AG04449 (cell line): ENCODE data around the gene OR1L1.

Experiments
- CTCF ChIA-PET: fragments of 350-600 bp; formaldehyde crosslinking; extraction: SDS; loops from one replicate; lab custom pipeline; 2021; ENCODE audit warnings: antibody characterized with exemption; lab: Yijun Ruan, JAX
- POLR2A ChIA-PET: fragments of 400-600, 350-600 bp; formaldehyde crosslinking; extraction: SDS; loops from one replicate; lab custom pipeline; 2020; ENCODE audit warnings: antibody characterized with exemption, inconsistent platforms; lab: Yijun Ruan, JAX
- DNase-seq: peaks from one replicate; pipeline ENCODE4 v3.0.0-alpha.2; 2010; ENCODE audit warnings: low read depth, low spot score
- H3K4me3 ChIP-seq: 2 replicates; pipeline ENCODE4 v1.5.1; 2011; ENCODE audit warnings: low read depth, mild to moderate bottlenecking, control low read depth, low read length
- TF ChIP-seq, protein P1 (sequence below): IDR thresholded peaks from one replicate; pipeline ENCODE4 v1.5.1; 2011; ENCODE audit warnings: mild to moderate bottlenecking, moderate library complexity, low read length, control low read depth, inconsistent platforms; ENCODE audit not compliant: insufficient read depth; ENCODE audit errors: missing control alignments

The OR1L1 gene, protein sequence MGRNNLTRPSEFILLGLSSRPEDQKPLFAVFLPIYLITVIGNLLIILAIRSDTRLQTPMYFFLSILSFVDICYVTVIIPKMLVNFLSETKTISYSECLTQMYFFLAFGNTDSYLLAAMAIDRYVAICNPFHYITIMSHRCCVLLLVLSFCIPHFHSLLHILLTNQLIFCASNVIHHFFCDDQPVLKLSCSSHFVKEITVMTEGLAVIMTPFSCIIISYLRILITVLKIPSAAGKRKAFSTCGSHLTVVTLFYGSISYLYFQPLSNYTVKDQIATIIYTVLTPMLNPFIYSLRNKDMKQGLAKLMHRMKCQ

DNA sequence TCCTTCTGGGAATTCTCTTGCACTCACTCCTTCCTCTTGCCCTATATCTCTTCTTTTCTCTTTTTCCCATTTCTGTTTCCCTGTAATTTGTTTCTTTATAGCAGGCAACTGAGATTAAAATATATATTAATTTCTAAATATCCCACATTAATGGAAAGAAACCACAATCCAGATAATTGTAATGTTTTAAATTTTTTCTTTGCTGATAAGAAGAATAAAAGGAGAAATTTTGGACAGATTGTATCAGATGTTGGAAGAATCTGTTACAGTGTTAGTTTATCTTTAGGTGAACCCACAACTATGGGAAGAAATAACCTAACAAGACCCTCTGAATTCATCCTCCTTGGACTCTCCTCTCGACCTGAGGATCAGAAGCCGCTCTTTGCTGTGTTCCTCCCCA is at the start of gene OR1L1:
Gene OR1L1 (plus strand): TSS at position 301 of the 400 bp plus-strand sequence. CDS start 0 bp downstream, at position 301.
- TF ChIP-seq, protein P1, sequence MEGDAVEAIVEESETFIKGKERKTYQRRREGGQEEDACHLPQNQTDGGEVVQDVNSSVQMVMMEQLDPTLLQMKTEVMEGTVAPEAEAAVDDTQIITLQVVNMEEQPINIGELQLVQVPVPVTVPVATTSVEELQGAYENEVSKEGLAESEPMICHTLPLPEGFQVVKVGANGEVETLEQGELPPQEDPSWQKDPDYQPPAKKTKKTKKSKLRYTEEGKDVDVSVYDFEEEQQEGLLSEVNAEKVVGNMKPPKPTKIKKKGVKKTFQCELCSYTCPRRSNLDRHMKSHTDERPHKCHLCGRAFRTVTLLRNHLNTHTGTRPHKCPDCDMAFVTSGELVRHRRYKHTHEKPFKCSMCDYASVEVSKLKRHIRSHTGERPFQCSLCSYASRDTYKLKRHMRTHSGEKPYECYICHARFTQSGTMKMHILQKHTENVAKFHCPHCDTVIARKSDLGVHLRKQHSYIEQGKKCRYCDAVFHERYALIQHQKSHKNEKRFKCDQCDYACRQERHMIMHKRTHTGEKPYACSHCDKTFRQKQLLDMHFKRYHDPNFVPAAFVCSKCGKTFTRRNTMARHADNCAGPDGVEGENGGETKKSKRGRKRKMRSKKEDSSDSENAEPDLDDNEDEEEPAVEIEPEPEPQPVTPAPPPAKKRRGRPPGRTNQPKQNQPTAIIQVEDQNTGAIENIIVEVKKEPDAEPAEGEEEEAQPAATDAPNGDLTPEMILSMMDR = no peak
- POLR2A ChIA-PET = no interaction called here
- CTCF ChIA-PET = no interaction called here

DNA sequence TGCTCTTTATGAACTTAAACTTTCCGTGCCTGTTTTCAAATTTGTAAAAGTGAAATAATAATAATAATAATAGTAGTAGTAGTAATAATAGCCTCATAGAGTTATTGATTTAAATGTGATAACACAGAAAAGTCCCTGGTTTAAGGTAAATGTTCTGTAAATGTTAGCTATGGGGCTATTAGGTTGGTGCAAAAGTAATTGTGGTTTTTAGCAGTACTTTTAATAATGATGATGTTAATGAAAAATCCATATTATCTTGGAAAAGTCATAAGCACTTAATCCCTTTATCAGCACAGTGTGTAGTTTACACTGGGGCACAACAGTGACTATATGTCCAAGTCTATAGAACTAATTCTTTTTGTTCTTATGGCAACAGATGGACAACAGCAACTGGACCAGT is 47.2 kb upstream of the OR1L1 start, which contains the start of gene OR1Q1:
Gene OR1Q1 (plus strand): TSS at position 377 of the 400 bp plus-strand sequence. CDS start 0 bp downstream, at position 377.
- POLR2A ChIA-PET = no interaction called here
- TF ChIP-seq, protein P1 = no peak
- CTCF ChIA-PET = no interaction called here
- DNase-seq = no peak
- no peak within 1 kb of the TSS for H3K4me3 ChIP-seq

More for the DNA sequence above, at the start of gene OR1L1:
- no peak for DNase-seq
- H3K4me3 ChIP-seq = no peak within 1 kb of the TSS

DNA sequence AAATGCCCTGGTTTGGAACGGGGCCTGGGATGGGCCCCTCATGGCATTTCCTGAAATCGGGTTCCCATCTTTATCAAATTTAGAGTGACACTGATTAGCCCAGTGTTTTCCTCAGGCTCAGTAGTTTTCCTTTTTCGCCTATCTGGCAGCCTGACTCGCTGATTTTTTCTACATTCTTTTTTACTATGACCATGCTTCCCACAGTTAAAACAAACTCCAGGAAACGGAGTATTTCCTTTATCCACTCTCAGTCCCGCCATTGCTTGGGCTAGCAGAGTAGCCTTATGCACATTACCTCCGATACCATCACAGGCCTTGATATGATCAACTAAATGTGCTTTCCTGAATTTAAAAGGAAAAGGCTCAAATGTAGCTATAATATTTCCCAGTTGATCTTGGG is 41.5 kb upstream of the OR1L1 start:
- TF ChIP-seq, protein P1 = no peak
- CTCF ChIA-PET = no interaction called here
- no peak overlapping the region for H3K4me3 ChIP-seq
- DNase-seq = no peak
- POLR2A ChIA-PET = no interaction called here

DNA sequence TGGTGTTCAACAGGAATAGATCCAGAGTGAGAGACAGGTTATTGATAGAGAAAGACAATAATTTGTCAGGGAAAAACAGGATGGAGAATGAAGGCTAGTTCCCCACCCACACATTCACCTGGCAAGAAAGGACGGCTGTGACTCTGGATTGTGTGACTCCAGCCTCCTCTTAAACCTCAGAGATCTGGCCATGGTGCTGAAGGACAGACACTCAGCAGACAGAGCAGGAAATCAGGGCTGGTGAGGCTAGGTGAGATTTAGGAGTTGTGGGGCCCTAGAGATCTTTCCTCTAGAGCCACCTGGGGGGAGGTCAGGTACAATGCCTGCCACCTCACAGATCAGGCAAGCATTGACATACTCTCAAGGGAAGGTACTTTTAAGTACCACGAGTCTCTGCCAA is 19.3 kb upstream of the OR1L1 start:
- ChIA-PET POLR2A (no interaction called here), CTCF (no interaction called here)
- H3K4me3 ChIP-seq = no peak overlapping the region
- DNase-seq = no peak
- TF ChIP-seq, protein P1 = no peak

DNA sequence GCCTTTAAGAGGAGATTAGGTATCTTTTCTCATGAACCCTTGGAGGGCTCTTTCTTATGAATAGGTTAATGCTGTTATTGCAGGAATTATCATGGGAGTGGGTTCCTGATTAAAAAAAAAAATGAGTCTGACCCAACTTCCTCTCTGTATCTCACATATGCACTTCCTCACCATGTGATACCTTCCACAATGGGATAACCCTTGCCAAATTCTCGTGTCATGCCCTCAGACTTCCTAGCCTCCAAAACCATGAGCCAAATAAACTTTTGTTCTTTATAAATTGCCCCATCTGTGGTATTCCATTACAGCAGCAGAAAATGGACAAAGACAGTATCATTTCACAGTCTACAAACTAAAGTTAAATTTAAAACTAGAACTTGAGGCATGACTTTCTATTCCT is 5.1 kb upstream of the OR1L1 start:
- TF ChIP-seq, protein P1 = no peak
- ChIA-PET CTCF (no interaction called here), POLR2A (no interaction called here)
- no peak for DNase-seq
- H3K4me3 ChIP-seq = no peak overlapping the region

DNA sequence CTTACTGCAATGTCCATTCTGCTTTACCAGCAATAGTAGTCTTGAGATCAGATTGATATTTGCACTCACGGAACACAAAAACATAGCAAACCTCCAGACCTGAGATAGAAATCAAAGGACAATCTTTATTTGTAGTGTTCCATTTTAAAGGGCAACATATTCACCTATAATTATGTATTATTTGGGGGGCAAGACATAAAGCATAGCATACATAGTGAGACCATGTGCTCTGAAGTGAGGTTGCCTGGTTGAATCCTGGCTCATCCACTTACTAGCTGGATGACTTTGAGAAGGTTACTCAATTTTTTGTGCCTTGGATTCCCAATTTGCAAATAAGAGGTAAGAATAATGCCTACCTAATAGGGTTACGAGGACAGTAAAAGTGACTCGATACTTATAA is 4.0 kb upstream of the OR1L1 start, which contains the start of gene OR1B1:
Gene OR1B1 (minus strand): TSS at position 101 of the 400 bp plus-strand sequence.
- CTCF ChIA-PET = no interaction called here
- no peak within 1 kb of the TSS for H3K4me3 ChIP-seq
- no peak for DNase-seq
- TF ChIP-seq, protein P1 = no peak
- POLR2A ChIA-PET = no interaction called here
